ENCODE data around the gene ADAM8. TPM values are rescaled to one million over a fixed set of nuclear protein-coding genes. Genes with fewer than 3 reads are reported as not detected.

ADAM8 gene
- total and polyA plus RNA-seq, 4 donors = 4.4 to 79.2 (median 27.4) TPM

DNA sequence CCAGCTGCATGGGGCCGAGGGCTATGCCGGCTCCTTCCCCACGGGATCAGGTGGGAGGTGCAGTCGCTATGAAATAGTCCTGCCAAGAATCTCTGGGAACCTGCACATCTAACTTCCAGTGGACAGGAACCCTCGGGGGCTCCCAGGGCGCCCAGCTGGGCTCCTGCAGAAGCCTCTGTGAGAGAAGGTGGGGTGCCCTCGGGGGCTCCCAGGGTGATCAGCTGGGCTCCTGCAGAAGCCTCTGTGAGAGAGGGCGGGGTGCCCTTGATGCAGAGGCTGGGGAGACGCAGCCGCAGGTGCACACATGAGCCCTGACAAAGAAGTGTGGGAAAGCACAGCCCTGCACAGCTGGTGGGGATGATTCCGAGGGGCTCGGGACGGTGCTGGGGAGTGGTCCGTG, 33.1 kb downstream of the ADAM8 start:
- Histone ChIP-seq H3K9me3 (ENCODE audit: control insufficient read depth in 4 of 4, insufficient read depth in 3 of 4, low read length in 3 of 4) (peaks cover 0 to 3% (median 0%) of the 10 kb centered on the region in 4 donors), H3K9ac (ENCODE audit: insufficient read depth in 1 of 2, low read length in 2 of 2) (no peak overlapping the region), H3K4me3 (no peak overlapping the region), H3K36me3 (ENCODE audit: control insufficient read depth in 4 of 4, insufficient read depth in 4 of 4, low read length in 4 of 4) (no peaks in the 10 kb centered on the region), H3K27me3 (ENCODE audit: control insufficient read depth in 3 of 3, insufficient read depth in 3 of 3, low read length in 2 of 3) (peaks cover 16 to 23% (median 17%) of the 10 kb centered on the region in 3 donors), H3K4me1 (ENCODE audit: control insufficient read depth in 5 of 5, insufficient read depth in 5 of 5, low read length in 5 of 5) (peaks cover 0 to 10% (median 0%) of the 10 kb centered on the region in 5 donors), H3K27ac (ENCODE audit: low read depth in 1 of 2, low read length in 1 of 2) (no peak overlapping the region)
- TF ChIP-seq, protein P1, sequence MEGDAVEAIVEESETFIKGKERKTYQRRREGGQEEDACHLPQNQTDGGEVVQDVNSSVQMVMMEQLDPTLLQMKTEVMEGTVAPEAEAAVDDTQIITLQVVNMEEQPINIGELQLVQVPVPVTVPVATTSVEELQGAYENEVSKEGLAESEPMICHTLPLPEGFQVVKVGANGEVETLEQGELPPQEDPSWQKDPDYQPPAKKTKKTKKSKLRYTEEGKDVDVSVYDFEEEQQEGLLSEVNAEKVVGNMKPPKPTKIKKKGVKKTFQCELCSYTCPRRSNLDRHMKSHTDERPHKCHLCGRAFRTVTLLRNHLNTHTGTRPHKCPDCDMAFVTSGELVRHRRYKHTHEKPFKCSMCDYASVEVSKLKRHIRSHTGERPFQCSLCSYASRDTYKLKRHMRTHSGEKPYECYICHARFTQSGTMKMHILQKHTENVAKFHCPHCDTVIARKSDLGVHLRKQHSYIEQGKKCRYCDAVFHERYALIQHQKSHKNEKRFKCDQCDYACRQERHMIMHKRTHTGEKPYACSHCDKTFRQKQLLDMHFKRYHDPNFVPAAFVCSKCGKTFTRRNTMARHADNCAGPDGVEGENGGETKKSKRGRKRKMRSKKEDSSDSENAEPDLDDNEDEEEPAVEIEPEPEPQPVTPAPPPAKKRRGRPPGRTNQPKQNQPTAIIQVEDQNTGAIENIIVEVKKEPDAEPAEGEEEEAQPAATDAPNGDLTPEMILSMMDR (IDR thresholded peaks at IDR 0.05; ENCODE audit: control extremely low read depth, extremely low read depth) = no peak
- WGBS, 2 donors = 77 to 85% methylated on average over 14 of the region's 14 CpGs
- ATAC-seq (ENCODE audit: insufficient read depth, low FRiP score) (no peak), DNase-seq (no peak)

DNA sequence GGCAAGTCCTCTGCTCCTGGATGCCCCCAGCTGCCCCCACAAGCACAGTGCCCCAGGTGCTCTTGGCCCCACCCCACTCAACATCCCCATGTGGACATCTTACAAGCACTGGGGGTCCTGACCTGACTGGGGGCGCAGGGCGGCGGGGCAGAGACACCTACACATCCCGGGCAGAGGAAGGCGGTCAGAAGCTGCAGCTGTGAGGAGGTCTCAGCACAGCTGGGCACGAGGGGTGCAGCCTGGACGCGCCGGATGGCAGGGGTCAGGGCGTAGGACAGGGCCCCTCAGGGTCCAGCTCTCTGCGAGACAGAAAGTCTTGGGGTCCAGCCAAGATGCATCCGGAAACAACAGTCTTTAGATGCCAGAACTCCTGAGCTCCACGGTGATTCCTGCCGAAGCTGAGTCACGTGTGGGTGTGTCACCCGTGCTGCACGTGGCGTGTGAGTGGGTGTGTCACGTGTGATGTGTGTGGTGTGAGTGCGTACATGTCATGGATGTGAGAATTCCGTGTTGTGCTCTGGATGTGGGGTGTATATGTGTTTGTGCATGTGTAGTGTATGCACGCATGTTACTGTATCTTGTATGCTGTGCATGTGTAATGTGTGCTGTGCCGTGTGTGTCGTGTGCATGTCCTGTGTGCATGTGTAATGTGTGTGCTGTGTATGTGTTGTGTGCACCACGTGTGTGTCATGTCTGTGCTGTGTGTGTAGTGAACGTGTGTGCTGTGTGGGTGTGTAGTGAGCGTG, 33.9 kb downstream of the ADAM8 start:
- H3K4me3 ChIP-seq = no peak overlapping the region
- H3K27me3 ChIP-seq (ENCODE audit: control insufficient read depth in 3 of 3, insufficient read depth in 3 of 3, low read length in 2 of 3) = peaks cover 12 to 27% (median 18%) of the 10 kb centered on the region in 3 donors
- DNase-seq (no peak), ATAC-seq (ENCODE audit: insufficient read depth, low FRiP score) (no peak)
- peaks cover 0 to 7% (median 0%) of the 10 kb centered on the region in 5 donors for H3K4me1 ChIP-seq (ENCODE audit: control insufficient read depth in 5 of 5, insufficient read depth in 5 of 5, low read length in 5 of 5)
- no peak overlapping the region for H3K27ac ChIP-seq (ENCODE audit: low read depth in 1 of 2, low read length in 1 of 2)
- peaks cover 0 to 3% (median 0%) of the 10 kb centered on the region in 4 donors for H3K9me3 ChIP-seq (ENCODE audit: control insufficient read depth in 4 of 4, insufficient read depth in 3 of 4, low read length in 3 of 4)
- H3K36me3 ChIP-seq (ENCODE audit: control insufficient read depth in 4 of 4, insufficient read depth in 4 of 4, low read length in 4 of 4) = no peaks in the 10 kb centered on the region
- 75 to 90% methylated on average over 27 of the region's 27 CpGs for WGBS, 2 donors
- H3K9ac ChIP-seq (ENCODE audit: insufficient read depth in 1 of 2, low read length in 2 of 2) = no peak overlapping the region
- TF ChIP-seq, protein P1 (IDR thresholded peaks at IDR 0.05; ENCODE audit: control extremely low read depth, extremely low read depth) = no peak

DNA sequence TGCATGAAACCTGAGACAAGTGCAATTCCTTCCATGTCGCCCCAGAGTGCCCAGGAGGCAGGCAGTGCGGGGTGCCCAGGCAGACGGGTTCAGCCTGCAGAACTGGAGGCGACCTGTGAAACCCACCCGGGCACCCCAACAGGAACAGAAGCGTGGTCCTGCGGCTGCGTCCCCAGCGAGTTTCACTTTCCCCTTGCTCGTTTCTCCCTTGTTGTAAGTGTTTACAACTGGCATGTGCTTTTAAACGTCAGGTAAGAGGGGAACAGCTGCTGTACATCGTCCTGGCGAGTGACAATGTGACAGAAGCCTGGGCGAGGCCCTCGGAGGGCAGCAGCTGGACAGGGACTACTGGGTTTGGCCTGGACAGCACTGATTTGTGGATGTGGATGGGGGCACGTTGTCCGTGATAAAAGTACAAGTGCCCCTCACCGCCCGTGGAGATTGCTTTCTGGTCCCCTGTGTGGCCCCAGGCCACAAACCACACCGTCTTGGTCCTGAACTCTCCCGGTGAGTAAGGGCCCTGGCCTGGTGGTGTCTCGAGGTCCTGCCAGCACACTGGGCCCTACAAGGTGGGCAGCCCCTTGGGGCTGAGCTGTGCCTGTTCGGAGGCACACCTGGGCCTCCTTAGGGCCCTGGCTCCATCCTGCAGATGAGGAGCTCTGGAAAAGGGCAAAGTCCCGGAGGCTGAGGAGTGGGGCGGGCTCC, 35.0 kb downstream of the ADAM8 start:
- no peak overlapping the region for H3K27ac ChIP-seq (ENCODE audit: low read depth in 1 of 2, low read length in 1 of 2)
- peaks cover 0 to 9% (median 0%) of the 10 kb centered on the region in 5 donors for H3K4me1 ChIP-seq (ENCODE audit: control insufficient read depth in 5 of 5, insufficient read depth in 5 of 5, low read length in 5 of 5)
- ATAC-seq (ENCODE audit: insufficient read depth, low FRiP score) = no peak
- no peak for DNase-seq
- peaks cover 18 to 38% (median 18%) of the 10 kb centered on the region in 3 donors for H3K27me3 ChIP-seq (ENCODE audit: control insufficient read depth in 3 of 3, insufficient read depth in 3 of 3, low read length in 2 of 3)
- TF ChIP-seq, protein P1 (IDR thresholded peaks at IDR 0.05; ENCODE audit: control extremely low read depth, extremely low read depth) = no peak
- no peak overlapping the region for H3K9ac ChIP-seq (ENCODE audit: insufficient read depth in 1 of 2, low read length in 2 of 2)
- H3K4me3 ChIP-seq = no peak overlapping the region
- H3K36me3 ChIP-seq (ENCODE audit: control insufficient read depth in 4 of 4, insufficient read depth in 4 of 4, low read length in 4 of 4) = no peaks in the 10 kb centered on the region
- peaks cover 0 to 4% (median 0%) of the 10 kb centered on the region in 4 donors for H3K9me3 ChIP-seq (ENCODE audit: control insufficient read depth in 4 of 4, insufficient read depth in 3 of 4, low read length in 3 of 4)
- WGBS, 2 donors = 38 to 42% methylated on average over 25 of the region's 25 CpGs
